GM19193 (cell line): ENCODE measurements around the gene COL4A1.

Source experiments
- POLR2A ChIP-seq: IDR thresholded peaks from 4 replicates; pipeline ENCODE4 v1.6.1; 2011; ENCODE audit not compliant: insufficient read depth, insufficient read length; ENCODE audit errors: extremely low read depth

COL4A1 gene

DNA sequence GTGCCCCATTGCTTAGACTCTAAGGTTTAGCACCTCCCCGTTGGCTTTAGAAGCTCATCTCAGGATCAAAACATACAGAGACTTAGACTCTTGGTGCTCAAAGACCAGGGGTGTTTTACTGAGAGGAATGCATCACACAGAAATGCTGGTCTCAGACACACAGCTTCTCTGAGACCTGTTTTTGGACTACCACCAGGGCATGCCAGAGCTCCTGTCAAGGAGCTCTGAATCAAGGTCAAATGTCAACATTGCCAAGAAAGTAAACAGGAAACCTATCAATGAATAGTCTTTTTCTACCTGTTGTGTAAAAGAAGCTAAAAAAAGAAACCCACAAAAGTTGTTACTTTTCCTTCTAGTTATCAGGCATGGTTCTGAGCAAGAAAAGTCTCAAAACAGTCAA, 149.2 kb downstream of the COL4A1 start:
- TF ChIP-seq POLR2A: no peak

DNA sequence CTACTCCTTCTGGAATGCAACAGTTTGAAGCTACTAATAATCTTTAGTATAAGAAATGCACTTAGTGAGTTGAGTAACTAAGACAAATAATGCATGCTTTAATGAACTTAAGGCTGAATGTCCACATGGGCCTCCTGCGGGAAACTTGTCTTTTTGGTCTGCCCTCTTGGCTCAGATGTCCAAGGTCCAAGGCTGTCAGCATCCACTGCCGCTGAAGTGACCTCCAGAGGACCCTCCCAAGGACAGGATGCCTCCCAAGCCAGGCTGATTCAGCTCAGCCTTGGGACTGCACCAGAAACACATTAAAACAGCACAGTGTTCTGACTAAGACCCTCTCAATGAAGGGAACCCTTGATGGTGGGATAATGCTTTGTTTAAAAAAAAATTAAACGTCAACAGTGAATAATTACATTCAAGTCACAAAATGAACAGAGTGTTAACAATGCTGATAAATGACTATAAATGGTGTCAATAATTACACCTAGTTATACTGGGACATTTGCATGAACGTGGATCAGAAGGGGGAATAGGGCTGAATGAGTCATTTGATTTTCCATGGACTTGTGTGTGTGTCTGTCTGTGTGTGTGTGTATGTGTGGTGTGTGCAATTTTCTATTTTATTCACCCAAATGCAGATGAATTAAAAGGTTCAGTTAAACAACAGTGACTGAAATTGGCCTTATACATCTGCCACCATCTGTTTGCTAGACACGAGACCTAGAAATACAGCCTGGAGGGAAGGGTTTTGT, 150.5 kb downstream of the COL4A1 start:
- no peak for TF ChIP-seq POLR2A

DNA sequence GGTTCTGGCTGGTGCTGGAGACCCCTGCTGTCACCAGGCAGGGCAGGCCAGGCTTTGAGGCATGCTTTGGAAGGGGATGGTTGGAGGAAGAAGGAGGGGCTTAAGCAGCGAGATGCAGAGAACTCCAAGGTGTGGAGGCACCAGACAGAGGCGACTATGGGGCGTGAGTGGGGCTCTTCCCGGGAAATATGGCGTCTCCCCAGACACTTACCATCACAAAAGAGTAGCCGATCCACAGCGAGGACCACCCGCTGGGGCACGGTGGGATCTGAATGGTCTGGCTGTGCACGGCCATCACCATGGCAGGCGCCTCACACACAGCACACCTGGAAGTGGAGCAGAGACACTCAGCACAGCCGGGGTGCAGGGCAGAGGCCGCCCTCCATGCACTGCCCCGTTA, 151.9 kb downstream of the COL4A1 start:
- no peak for TF ChIP-seq POLR2A

DNA sequence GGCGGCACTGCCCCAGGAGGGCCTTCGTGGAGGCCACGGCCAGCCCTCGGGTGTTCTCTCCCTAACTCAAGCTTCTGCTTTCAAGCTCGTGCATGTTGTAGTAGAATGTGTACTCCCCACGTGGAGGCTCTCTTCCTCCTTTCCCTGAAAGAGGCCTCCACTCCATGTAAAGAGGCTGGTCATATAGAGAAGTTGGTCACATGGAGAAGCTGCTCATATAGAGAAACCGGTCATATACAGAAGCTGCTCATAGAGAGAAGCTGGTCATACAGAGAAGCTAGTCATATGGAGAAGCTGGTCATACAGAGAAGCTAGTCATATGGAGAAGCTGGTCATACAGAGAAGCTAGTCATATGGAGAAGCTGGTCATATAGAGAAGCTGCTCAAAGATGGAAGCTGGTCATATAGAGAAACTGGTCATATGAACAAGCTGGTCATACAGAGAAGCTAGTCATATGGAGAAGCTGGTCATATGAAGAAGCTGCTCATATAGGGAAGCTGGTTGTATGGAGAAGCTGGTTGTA, 152.5 kb downstream of the COL4A1 start:
- no peak for TF ChIP-seq POLR2A

DNA sequence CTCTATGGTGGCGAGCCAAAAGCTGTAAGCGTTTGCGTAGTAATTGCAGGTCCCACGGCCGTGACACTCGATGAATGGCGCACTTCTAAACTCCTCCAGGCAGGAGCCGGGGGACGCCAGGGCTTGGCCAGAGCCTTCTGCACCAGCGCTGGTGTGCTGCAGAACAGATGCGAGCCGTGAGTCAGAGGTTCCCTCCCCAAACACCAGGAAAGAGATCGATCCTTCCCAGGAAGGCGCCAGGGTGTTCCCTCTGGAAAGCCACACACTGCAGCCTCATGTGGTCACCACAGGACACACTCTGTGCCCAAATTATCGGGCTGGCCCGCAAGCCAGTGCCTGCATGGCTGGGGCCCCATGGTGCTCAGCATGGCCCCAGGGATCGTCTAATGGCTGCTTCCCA, 154.6 kb downstream of the COL4A1 start:
- no peak for TF ChIP-seq POLR2A

DNA sequence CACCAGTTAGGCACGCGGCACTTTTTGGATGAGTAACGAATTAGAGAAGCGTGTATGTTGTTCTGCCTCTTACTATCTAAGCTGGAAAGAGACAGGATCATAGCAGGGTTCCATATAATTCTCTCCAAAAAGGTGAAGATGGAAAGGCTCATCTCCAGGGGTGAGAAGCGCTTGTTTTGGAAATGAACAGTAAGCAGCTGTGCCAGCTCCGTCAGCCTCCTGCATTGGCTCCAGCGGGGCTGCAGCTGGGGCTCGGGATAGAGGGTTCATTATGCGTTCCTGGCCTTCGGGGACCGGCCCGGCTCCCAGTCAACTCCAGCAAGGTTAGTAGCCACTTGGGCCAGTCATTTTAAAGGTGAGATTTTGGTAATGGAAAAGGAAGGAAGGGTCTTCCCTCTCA, 155.5 kb downstream of the COL4A1 start:
- TF ChIP-seq POLR2A: no peak

DNA sequence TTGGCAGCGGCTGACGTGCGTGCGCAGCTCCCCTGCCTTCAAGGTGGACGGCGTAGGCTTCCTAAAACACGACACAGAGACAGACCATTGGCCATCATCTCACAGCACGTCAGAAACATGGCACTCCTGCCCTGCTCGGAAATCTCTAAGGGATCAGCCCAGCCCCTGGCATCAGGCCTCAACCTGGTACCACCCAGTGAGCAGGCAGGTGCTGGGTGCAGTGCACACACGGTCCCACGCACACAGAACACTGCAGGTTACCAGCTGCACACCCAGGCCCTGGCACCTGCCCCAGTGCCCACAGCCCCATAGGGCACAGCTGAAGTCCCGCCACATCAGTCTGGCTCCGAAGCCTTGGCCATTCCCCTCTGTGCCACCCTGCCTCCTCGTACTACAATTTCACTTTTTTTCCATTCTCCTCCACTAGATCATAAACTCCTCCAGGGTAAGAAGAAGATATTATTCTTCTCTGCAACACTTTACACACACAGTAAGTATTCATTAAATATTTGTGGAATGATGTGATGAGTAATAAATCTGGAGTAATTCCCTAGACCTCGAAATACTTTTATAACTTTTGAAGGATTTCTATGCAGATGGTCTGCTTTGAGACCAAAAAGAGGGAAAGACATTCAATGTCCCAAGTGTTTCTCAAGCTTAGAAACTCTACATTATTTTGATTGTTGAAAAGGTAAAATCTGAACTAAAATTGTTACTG, 156.4 kb downstream of the COL4A1 start:
- TF ChIP-seq POLR2A: no peak

DNA sequence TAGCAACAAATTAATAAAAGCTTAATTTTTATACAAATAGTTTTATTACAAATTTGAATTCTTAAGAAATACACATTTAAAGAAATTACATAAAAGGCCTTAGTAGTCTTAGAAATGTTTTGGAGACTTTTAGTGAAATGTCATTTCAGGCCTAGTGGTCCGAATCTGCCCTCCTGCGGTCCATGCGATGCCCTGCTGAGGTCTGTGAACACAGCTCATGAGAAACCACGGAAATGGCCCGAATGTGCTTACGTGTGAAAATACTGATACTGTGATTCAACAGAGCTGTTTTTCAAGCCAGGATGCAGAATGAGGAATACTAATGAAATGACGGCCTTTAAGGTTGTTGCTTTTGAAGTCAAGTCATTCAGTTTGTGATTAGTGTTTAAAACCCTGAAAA, 157.9 kb downstream of the COL4A1 start:
- no peak for TF ChIP-seq POLR2A

DNA sequence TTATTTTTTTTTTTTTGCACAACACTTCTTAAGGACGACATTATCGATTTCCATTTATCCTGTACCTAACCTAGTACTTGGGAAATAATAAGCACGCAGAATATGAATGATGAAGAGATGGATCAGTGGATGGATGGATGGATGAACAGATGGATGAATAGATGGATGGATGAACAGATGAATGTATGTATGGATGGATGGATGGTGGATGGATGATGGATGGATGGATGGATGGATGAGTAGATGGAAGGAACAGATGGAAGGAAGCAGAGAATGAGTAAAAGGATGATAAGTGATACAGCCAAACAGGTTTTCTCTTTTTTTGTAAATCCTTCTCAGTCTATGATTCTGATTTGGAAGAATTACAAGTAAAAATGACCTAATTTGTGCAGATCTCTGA, 166.9 kb downstream of the COL4A1 start:
- TF ChIP-seq POLR2A: no peak

DNA sequence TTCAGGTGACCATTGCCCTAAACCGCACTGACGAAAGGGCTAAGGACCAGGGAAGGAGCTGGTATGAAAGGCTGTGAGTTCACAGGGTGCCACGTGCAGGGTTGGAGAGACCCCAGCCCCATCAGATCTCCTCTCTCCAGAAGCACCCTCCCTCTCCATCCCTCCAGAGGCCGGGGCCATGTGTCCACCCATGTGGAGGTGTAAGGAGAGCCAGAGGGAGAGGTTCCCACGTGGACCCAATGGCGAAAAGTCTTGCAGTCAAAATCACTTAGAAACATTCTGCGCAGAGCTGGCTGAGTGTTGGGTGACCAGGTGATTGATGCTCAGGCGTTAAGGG, 168.3 kb downstream of the COL4A1 start:
- TF ChIP-seq POLR2A: no peak

DNA sequence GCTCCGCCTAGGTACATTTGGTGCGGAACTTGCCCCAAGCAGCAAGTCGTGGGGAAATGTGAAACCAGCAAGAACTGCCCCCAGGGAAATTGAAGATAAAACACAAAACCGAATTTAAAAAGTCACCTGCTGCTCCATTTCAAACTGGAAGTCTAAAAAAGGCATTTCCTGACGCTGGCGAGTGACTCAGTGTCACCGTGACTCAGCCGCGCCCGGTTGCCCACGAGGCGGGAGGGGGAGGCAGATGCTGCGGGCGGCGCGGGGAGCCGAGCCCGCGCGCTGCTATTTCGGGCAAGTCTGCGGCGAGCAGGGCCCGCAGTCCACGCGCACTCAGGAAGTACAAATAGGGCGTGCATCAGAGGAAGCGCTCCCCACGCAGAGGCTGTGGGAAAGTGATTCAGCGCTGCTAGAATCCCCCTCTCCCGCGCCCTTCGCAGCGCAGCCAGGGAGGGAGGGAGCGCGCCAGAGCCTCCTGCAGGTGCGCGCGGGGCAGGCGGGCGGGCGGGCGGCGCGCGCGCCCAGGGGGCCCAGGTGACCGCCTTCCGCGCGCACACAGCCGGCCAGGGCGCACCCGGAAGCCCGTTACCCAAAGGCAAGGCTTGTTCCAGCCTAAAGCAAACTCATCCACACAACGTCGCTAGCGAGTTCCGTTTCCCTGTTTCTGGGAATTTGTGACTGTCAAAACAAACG, 168.8 kb downstream of the COL4A1 start:
- TF ChIP-seq POLR2A: no peak

DNA sequence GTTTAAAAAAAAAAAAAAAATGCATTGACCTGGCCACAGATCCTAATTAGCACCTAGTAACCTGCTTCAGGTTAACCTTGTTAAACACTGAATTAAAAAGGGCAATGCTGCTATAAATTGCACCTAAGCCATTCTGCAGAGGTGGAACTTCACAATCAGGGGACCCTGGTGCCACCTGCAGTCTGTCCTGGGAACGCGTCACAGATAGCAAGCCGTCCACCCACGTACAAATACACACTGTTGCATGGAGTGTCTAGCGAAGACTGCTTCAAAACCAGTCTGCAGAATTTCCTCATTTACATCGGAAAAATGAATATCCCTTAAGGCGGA, 169.3 kb downstream of the COL4A1 start:
- no peak for TF ChIP-seq POLR2A

DNA sequence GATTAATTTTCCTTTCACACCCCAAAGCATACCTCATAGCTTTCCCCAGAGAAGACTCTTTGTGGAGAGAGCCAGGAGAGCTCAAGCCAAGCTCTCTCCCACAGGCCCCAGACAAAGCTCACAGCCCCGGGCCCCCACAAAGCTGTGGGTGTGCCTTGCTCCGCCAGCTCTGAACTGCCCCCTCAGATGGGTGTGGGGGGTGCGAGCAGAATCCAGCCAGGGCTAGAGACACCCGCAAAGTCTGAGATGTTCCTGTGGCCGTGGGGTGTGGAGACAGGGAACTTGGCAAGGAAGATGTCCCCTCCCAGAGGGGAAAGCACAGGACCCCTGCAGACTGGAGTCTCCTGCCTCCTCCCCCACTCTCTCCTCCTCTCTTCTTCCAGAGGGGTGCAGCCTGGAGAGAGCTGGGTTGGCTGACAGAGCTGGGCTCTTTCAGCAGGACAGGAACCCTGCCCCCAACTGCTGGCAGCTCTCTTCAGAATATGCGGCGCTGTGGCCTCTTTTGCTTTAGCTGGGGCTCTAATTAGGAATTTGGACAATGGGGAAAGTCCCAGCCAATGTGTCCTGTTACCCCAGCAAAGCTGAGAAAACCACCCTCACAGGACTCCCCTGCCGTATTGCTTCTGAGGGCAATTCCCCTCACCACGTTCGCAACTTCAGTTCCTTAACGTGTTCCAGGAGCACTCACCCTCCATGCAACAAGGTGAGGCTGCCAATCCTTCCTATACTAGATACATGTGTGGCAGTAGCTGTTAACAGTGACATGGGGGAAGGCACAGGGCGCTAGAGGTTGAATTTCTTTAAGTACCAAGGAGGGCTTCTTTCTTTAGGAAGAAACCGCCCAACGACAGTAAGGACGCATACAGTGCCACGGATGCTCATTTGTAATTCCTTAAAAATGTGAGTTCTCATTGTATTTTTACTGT, 170.0 kb downstream of the COL4A1 start:
- TF ChIP-seq POLR2A: no peak

DNA sequence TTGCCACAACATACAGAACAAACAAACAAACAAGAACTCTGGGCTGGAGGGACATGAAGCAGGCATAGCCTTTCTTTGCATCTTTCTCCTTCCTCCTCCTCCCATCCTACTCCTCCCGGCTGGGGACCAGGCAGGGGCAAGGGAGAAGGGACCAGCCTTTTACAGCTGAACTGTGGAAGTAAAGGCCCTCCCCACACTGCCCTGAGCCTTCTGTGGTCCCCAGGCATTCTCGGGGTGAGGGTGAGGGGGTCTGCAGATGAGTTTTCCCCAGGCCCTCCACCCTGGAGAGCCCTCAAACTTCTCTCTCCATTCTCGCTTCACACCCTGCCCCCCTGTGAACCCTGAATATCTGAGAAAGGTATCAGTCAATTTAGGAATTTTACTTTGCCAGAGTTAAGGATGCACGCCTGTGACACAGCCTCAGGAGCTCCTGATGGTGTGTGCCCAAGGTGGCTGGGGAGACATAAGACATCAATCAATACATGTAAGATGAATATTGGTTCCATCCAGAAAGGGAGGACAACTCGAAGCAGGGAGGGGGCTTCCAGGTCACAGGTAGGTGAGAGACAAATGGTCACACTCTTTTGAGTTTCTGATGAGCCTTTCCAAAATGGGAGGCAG, 170.9 kb downstream of the COL4A1 start:
- TF ChIP-seq POLR2A: no peak
